Activated T-helper 1 cell treated with Interleukin-2 at 50 U/mL for 16 hours (primary cell): ENCODE results near the gene FCRL6.
A peak's percentile ranks its signal among the peaks of the same experiment; 100 is the strongest.

ENCODE experiments used
- DNase-seq: peaks from one replicate; pipeline ENCODE4 v3.0.0-alpha.2; 2020; ENCODE audit warnings: low read depth

FCRL6 gene

DNA sequence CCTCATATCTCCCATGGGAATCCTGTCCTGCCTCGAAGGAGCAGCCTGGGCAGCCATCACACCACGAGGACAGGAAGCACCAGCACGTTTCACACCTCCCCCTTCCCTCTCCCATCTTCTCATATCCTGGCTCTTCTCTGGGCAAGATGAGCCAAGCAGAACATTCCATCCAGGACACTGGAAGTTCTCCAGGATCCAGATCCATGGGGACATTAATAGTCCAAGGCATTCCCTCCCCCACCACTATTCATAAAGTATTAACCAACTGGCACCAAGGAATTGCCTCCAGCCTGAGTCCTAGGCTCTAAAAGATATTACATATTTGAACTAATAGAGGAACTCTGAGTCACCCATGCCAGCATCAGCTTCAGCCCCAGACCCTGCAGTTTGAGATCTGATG is 33.2 kb downstream of the FCRL6 start:
- no peak for DNase-seq

- DNase-seq = no peak
Measured at GRCh38 chr1:159835862-159836525, 33.8 kb downstream of the FCRL6 start.

GRCh38 chr1:159838715-159839114 is 36.6 kb downstream of the FCRL6 start:
- no peak for DNase-seq

GRCh38 chr1:159839116-159839849 is 37.1 kb downstream of the FCRL6 start:
- no peak for DNase-seq

- DNase-seq = no peak
Measured at GRCh38 chr1:159841749-159842148, 39.6 kb downstream of the FCRL6 start.

GRCh38 chr1:159843459-159843858 is 41.3 kb downstream of the FCRL6 start:
- DNase-seq = no peak

DNA sequence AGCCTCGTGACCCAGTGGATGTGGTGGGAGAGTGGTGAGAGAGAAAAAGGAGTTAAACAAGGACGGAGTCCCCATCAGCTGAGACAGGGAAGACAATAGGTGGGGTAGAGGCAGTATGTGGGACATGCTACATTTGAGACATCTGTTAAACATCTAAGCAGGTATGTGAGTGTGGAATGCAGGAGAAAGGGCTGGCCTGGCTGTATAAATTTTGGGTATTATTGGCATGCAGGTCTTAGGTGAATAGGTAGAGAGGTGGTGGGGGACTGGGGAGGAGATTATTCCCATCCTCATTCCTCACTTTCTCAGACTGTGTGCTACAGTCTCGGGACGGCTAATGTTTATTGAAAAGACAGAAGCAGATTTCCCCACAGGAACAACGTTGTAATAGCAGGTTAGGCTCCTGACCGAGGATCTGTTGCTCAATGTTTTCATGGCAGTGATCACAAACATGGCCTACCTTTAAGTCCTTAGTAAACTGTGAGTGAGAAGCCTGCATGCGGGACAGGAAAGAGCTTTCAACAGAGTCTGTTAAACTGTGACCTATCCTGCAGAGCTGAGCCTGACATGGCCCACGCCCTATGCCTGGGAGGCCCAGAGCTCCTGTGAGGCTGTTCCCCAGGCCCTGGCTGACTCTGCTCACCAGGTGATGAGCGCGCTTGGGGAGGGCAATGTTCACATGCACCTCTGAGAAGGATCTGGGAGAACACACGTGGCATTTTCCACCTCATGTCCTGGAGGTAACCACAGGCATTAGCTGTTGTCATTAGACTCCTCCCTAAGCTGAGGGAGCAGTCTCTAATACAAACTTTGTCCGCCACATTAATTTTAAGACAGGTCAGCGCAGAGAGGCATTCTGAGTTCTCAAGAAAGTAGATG is 43.8 kb downstream of the FCRL6 start:
- no peak for DNase-seq

DNA sequence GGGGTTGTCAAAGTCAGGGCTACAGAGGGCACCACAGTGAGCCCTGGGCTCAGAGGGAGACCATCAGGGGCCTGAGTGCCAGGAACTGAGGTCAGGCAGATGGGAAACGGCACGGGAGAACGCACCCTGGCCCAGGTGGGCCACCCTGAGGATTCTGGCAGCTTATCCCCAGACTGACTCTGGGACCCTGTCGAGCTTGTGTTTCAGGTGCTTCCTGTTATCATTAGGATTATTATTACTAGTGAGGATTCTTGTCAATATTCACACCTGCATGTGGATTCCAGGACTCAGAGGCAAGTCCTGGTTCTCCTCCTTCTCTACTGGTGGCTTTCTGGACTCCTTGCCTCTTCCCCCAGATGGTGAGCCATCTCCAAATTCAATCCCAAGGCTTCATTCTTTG is 45.1 kb downstream of the FCRL6 start:
- no peak for DNase-seq

DNA sequence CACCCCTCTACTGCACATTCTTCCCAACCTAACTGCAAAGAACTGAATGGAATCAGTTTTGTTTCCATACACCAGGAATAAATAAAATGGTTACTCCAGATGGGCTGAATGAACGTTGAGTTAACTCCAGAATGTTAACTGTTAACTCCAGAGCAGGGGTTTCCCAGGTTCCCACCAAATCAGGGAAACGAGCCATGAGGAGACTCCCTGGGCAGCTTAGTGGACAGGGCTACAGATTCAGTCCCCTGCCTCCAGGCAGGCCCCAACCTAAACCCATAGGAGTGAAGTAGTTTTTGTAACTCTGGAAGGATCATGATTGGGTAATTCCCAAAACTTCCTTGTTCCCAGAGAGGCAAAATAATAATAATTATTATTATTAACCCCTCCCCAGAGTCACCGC is 46.2 kb downstream of the FCRL6 start:
- DNase-seq = no peak

GRCh38 chr1:159849626-159850366 is 47.6 kb downstream of the FCRL6 start:
- DNase-seq = no peak

GRCh38 chr1:159851407-159851806 is 49.2 kb downstream of the FCRL6 start:
- DNase-seq = no peak

DNA sequence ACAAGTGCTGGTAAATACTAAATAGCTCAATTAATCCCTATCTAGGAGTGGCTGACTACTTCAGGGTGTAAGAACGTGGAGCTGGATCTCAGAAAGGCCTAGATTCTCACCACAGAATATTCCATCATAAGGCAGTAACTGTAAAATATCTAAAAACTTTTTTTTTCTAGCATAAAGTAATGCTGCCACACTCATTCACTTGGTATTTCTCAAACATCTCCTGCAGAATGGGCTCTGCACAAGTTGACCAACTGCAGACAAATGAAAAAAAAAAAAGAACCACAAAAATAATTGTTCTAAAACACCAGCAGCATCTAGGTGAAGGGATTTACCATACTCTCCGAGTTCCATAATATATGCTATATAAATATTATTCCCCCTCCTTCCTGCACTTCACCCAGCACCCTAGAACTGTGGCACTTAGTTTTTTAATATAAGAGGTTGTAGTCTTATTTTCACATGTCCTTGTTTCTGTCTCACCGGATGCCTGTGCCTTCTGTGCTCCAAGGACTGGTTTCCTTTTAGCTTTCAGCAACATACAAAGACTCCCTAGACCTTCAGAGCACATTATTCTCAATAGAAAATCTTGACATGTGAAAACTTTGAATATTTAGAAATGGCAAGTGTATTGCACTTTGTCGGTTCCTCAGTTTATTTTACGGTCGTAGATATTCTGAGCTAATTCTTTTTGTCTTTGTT is 51.4 kb downstream of the FCRL6 start:
- no peak for DNase-seq

- DNase-seq = no peak
Measured at GRCh38 chr1:159854116-159854692, 52.0 kb downstream of the FCRL6 start.

DNA sequence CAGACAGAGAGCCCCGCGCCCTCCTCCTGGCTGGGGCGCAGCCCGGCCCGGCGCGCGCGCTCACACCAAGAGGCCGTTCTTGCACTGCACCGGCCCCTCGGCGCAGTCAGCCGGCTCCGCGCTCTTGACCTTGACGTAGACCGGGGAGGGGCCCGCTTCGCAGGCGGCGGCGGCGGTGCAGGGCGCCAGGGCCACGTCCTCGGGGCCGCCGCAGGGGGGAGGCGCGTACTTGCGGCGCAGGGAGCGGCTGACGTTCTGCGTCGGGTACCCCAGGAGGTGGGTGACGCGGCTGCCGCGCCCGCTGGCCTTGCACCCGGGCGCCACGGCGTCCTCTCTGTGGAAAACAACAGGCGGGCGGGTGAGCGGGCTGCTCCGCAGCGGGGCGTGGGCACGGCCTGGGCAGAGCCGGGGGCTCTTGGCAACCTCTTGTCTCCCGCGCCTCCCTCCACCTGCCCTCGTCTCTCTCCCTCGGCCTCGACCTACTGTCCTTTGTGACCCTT is 52.6 kb downstream of the FCRL6 start:
- peak; percentile 62 for DNase-seq

GRCh38 chr1:159855709-159856108 is 53.5 kb downstream of the FCRL6 start:
- no peak for DNase-seq

GRCh38 chr1:159856576-159856975 is 54.4 kb downstream of the FCRL6 start:
- DNase-seq = no peak

- DNase-seq = no peak
Measured at GRCh38 chr1:159857889-159858288, 55.7 kb downstream of the FCRL6 start.

- no peak for DNase-seq
Measured at GRCh38 chr1:159859767-159860322, 57.7 kb downstream of the FCRL6 start.

GRCh38 chr1:159860456-159860855 is 58.3 kb downstream of the FCRL6 start:
- no peak for DNase-seq

GRCh38 chr1:159861218-159861617 is 59.1 kb downstream of the FCRL6 start:
- no peak for DNase-seq

DNA sequence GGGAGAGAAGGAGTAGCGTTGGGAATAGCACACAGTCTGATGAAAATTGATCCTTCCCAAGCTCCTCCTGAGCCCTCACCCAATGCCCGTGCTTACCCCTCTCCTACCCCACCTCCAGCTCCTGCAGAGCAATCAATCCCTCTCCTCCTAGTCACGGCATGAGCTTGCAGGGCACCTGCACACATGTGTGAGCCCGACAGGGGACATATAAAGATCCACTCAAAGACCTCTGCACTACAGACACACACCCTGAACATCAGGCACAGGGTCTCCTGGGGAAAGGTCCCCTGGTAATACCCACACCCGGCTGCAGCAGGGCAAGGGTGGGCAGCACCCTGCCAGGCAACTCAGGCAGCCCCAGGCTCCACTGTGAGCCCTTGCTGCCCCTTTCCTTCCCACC is 59.9 kb downstream of the FCRL6 start:
- DNase-seq = no peak
